NT2/D1 (cell line): ENCODE results near the gene KHDRBS1.
"Not testable (repeated sequence)": the region's sequence is repeated elsewhere in the genome, so short reads cannot be mapped to it uniquely, and the experiment has no call there.

ENCODE experiments used
- DNase-seq: peaks from one replicate; pipeline ENCODE4 v3.0.0-alpha.2; 2011; ENCODE audit warnings: low read depth, low spot score
- H3K27me3 ChIP-seq: 2 replicates; pipeline ENCODE4 v1.6.0; 2011; ENCODE audit warnings: mild to moderate bottlenecking; ENCODE audit not compliant: insufficient read length, insufficient read depth
- H3K36me3 ChIP-seq: 2 replicates; pipeline ENCODE4 v1.6.1; 2011; ENCODE audit warnings: mild to moderate bottlenecking, low read length, mixed read lengths; ENCODE audit not compliant: insufficient read depth, insufficient read length
- H3K4me1 ChIP-seq: 2 replicates; pipeline ENCODE4 v1.5.1; 2011; ENCODE audit not compliant: insufficient read depth, insufficient read length
- H3K4me3 ChIP-seq: 2 replicates; pipeline ENCODE4 v1.5.1; 2011; ENCODE audit warnings: low read depth; ENCODE audit not compliant: insufficient read length
- H3K9ac ChIP-seq: 2 replicates; pipeline ENCODE4 v1.6.0; 2011; ENCODE audit warnings: low read depth; ENCODE audit not compliant: insufficient read length
- H3K9me3 ChIP-seq: 2 replicates; pipeline ENCODE4 v1.5.1; 2011; ENCODE audit warnings: mild to moderate bottlenecking, low read length; ENCODE audit not compliant: insufficient read depth
- SUZ12 ChIP-seq: IDR thresholded peaks from 2 replicates; pipeline ENCODE4 v1.6.1; 2011; ENCODE audit not compliant: insufficient read length, insufficient read depth; ENCODE audit errors: extremely low read depth
- YY1 ChIP-seq: IDR thresholded peaks from 2 replicates; pipeline ENCODE4 v1.6.1; 2011; ENCODE audit not compliant: insufficient read length, insufficient read depth
- ZNF274 ChIP-seq: IDR thresholded peaks from 2 replicates; pipeline ENCODE4 v1.6.1; 2011; ENCODE audit warnings: mild to moderate bottlenecking, low read depth, low read length

KHDRBS1 gene

DNA sequence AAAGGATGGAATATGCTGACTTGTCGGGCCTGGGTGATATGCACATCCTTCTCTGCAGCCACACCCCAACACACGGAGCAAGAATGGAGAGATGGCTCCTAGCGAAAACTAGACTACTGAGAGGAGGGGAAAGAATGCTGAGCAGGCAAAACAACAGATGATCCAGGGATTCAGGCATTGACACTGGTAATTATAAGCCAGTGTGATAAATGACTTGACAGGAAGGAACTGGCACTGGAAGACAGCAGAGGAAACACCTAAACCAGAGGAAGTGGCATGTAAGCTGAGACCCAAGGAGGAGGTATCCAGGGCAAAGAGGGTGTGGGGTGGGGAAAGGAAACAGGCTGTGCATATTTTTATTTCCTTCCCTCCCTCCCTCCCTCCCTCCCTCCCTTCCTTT lies 31.7 kb upstream of the KHDRBS1 start:
- H3K4me1 ChIP-seq: peaks cover 23% of the 10 kb centered on the region
- no peaks in the 10 kb centered on the region for H3K27me3 ChIP-seq
- peaks cover 7% of the 10 kb centered on the region for H3K9me3 ChIP-seq
- no peaks in the 10 kb centered on the region for H3K36me3 ChIP-seq
- no peak overlapping the region for H3K4me3 ChIP-seq
- no peak overlapping the region for H3K9ac ChIP-seq
- DNase-seq: no peak
- TF ChIP-seq SUZ12: no peak
- TF ChIP-seq ZNF274: no peak
- no peak for TF ChIP-seq YY1

DNA sequence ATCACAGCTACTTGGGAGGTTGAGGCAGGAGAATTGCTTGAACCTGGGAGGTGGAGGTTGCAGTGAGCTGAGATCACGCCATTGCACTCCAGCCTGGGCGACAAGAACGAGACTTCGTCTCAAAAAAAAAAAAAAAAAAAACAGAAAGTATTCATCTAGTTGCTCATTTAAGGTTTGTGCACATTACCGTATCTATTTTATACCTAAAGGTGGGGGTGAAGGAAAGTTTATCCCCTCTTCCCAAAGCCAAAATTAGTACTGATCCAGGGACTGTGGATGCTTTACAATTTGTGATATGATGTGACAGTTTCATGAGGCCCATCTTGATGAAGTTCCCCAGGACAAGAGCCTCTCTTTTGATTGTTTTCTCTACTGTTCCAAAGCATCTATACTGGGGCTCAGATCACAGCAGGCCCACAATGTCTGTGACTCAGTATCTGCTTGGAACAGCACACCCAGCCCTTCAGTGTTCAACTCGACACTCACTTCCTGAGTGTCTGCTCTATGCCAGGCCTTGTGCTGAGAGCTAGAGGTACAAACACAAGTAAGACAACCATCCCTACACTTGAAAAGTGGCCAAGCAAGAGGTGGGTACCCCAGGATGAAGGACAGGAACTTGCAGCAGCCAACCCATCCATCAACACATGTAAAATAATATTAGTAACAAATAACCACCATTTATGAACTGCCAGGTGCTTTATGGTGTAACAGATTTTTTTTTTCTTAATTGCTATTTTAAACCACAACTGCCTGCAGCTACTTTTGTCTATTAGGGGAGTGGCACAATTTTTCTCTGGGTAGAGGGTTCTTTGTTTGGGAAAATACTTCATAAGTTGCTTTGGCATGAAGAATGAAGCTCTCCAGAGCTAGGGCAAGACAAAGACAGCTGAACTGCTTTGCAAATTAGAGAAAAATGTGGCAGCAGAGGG lies 29.0 kb upstream of the KHDRBS1 start:
- Histone ChIP-seq H3K27me3 (peaks cover 1% of the 10 kb centered on the region), H3K4me3 (no peak overlapping the region), H3K9ac (no peak overlapping the region)

DNA sequence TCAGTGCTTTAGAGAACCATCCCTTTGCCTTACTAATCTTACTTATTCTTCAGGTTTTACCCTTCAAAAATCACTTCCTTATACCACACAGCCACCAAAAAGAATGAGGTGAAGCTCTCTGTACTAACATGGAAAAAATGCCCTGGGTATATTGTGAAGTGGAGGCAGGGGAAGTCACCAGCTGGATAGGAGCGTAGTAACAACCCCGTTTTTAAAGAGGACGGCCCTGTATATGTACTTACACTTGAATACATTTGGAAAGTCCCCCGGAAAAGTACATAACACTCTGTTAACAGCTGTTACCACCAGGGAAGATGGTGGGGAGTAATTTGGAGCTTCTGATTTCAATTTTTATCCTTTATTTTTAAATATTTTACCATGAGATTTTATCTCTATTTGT lies 28.2 kb upstream of the KHDRBS1 start:
- Histone ChIP-seq H3K36me3 (no peaks in the 10 kb centered on the region), H3K9ac (no peak overlapping the region), H3K9me3 (peaks cover 7% of the 10 kb centered on the region), H3K27me3 (peaks cover 7% of the 10 kb centered on the region), H3K4me3 (no peak overlapping the region), H3K4me1 (peaks cover 23% of the 10 kb centered on the region)
- DNase-seq: no peak
- no peak for TF ChIP-seq SUZ12
- TF ChIP-seq YY1: no peak
- TF ChIP-seq ZNF274: no peak

More for the DNA sequence above, 29.0 kb upstream of the KHDRBS1 start:
- peaks cover 23% of the 10 kb centered on the region for H3K4me1 ChIP-seq
- DNase-seq: no peak
- TF ChIP-seq SUZ12 (no peak), ZNF274 (no peak), YY1 (no peak)
- no peaks in the 10 kb centered on the region for H3K36me3 ChIP-seq
- peaks cover 7% of the 10 kb centered on the region for H3K9me3 ChIP-seq

DNA sequence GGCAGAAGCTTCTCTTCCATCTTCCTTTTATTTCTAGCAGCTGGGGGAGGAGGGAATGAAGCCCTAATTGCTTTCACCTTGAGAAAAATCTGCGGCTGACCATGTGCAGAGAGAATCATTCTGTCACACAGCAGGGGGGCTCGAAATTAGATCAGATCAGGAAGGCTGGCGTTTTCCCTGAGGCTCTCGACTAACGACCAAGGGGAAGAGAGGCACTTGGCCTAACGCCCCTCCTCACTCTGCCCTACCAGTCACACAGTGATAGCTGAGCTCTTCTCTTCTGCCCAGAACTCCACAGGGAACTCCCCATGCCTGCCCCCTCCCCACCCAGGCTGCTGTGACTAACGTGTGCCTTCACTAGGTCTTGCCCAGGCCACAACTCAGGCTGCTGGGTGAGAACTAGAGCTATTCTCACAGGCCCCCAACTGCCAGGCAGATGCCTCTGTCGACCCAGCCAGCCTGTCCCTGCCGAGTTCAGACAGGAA lies 26.5 kb upstream of the KHDRBS1 start:
- no peaks in the 10 kb centered on the region for H3K36me3 ChIP-seq
- no peak for TF ChIP-seq SUZ12
- TF ChIP-seq ZNF274: no peak
- no peak for TF ChIP-seq YY1
- no peak overlapping the region for H3K4me3 ChIP-seq
- H3K27me3 ChIP-seq: peaks cover 13% of the 10 kb centered on the region
- peaks cover 7% of the 10 kb centered on the region for H3K9me3 ChIP-seq
- H3K4me1 ChIP-seq: peaks cover 19% of the 10 kb centered on the region
- H3K9ac ChIP-seq: peak overlapping the region; percentile 35
- peak; percentile 47 for DNase-seq

DNA sequence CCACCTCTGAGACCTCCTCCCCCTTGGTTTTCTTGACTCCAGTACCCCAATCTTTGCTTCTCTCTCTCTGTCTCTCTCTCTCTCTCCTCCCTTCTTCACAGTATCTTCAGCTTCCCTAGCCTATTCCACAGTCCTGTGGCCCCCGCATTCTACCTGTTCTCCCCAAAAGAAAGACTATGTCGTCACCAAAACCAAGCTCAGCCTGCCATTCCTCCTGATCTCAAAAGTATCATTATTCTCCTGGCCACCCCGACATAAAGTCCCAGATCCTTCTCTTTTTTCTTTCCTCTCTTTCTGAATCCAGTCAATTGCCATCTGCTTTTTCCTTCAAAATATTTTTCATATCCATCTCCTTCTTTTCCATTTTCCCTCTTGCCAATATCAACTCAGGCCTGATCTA lies 23.7 kb upstream of the KHDRBS1 start:
- Histone ChIP-seq H3K36me3 (no peaks in the 10 kb centered on the region), H3K9ac (no peak overlapping the region), H3K9me3 (no peaks in the 10 kb centered on the region), H3K27me3 (peaks cover 13% of the 10 kb centered on the region), H3K4me1 (peaks cover 16% of the 10 kb centered on the region), H3K4me3 (no peak overlapping the region)
- DNase-seq: no peak
- TF ChIP-seq YY1: no peak
- no peak for TF ChIP-seq SUZ12
- no peak for TF ChIP-seq ZNF274

DNA sequence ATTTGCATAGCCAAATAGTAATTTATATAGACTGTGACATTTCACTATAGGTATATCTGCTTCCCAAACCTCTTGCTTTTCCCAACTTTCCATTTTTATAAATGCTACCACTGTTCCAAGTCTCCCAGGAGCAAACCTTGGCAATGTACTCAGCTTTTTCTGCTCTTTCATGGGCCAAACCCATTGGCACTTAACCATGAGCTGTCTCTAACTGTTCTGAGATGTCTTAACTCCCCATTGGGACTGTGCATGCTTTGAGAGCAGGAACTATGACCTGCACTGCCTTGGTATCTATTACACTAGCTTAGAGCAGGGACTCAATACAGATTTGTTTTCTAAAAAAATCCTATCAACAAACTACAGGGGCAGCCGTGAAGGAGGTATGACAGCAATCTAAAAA lies 22.5 kb upstream of the KHDRBS1 start:
- H3K36me3 ChIP-seq: no peaks in the 10 kb centered on the region
- peaks cover 13% of the 10 kb centered on the region for H3K27me3 ChIP-seq
- no peak overlapping the region for H3K4me3 ChIP-seq
- TF ChIP-seq SUZ12: no peak
- no peak for TF ChIP-seq YY1
- no peak for TF ChIP-seq ZNF274
- DNase-seq: no peak
- no peaks in the 10 kb centered on the region for H3K9me3 ChIP-seq
- H3K4me1 ChIP-seq: peaks cover 12% of the 10 kb centered on the region
- no peak overlapping the region for H3K9ac ChIP-seq

DNA sequence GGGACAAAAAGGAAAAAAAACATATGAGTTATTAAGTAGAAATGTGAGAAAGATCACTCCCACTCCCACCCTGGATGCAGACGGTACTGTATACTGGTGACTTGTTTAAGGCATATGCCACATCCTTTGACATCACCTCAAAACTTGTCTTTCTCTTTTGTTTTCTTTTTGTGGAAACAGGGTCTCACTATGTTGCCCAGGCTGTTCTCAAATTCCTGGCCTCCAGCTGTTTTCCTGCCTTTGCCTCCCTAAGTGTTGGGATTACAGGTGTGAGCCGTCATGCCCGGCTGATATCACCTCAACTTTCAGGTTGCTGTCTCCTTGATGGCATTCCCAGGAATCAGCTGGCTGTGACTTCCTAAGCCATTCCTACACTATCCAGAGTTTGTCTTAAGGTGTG lies 18.4 kb upstream of the KHDRBS1 start:
- TF ChIP-seq SUZ12: no peak
- TF ChIP-seq YY1: no peak
- TF ChIP-seq ZNF274: no peak
- DNase-seq: no peak
- Histone ChIP-seq H3K9me3 (no peaks in the 10 kb centered on the region), H3K9ac (no peak overlapping the region), H3K27me3 (peaks cover 7% of the 10 kb centered on the region), H3K4me3 (no peak overlapping the region), H3K36me3 (no peaks in the 10 kb centered on the region), H3K4me1 (no peaks in the 10 kb centered on the region)

DNA sequence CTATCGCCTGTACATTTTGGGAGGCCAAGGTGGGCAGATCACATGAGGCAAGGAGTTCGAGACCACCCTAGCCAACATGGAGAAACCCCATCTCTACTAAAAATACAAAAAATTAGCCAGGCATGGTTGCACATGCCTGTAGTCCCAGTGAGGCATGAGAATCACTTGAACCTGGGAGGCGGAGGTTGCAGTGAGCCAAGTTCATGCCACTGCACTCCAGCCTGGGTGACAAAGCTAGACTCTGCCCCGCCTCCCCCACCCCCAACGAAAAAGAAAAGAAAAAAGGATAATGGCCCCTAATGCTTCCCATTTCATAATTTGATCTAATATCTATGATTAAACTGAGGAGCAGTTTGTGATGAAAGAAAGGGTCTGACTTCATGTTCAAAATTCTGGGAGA lies 17.5 kb upstream of the KHDRBS1 start:
- H3K36me3 ChIP-seq, H3K9ac ChIP-seq, H3K4me3 ChIP-seq, DNase-seq, H3K27me3 ChIP-seq, H3K4me1 ChIP-seq, H3K9me3 ChIP-seq: not testable (repeated sequence)
